Brain pericyte (primary cell): ENCODE data around the gene MAP2K6.

ENCODE experiments used
- DNase-seq: peaks from one replicate; pipeline ENCODE4 v3.0.0-alpha.2; 2012; ENCODE audit warnings: low read depth, low spot score

The MAP2K6 gene

DNA sequence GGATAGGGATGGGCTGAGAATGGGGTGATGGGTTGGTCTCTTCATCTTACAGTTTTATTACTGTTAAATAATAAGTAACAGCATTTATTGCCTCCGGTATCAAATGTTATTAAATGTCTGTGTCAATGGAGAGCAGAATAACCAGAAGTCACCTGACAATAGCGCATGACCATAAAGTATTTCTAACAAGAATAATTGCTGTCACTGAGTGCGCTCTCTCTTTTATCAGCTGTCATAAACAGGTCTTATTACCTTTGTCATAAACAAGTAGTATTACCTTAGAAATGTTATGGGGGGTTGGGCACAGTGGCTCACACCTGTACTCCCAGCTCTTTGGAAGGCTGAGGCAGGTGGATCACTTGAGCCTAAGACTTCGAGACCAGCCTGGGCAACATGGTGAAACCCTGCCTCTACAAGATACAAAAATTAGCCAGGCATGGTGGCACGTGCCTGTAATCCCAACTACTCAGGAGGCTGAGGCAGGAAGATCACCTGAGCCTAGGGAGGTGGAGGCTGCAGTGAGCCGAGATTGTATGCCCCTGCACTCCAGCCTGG is 120.6 kb downstream of the MAP2K6 start:
- DNase-seq, result no peak

DNA sequence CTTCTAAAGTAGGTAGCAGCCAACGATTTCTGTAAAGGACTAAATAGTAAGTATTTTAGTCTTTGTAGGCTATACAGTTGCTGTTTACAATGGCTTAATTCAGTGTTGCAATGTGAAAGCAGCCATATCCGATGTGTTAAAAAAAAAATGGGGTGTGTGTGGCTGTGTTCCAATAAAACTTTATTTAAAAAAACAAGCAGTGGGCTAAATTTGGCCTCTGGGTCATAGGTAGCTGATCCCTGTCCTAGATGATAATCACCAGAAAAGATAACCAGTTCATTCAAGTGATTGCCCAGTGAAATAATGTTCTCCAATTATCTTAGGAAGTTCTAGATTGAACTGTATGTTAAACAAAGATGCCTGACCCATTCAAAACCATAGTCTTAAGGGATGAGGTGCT is 124.3 kb downstream of the MAP2K6 start:
- no peak for DNase-seq

DNA sequence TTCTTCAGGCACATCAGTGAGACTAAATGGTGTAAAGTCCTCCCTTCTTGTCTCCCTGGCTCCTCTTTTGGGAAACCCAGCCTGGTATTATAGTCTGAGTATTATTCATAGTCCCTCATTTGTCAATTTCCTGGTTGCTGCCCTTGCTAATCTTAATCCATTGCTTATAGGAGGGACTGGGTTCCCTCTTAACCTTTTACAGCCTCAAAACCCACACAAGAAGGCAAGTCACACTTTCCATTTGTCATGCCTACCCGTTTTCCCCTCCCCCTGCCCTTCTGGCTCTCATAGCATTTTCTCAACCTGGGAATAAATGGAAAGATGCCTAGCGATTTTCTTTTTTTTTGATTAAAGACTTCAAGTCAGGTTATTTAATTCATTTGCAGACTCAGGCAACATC is 124.8 kb downstream of the MAP2K6 start:
- DNase-seq, result no peak

DNA sequence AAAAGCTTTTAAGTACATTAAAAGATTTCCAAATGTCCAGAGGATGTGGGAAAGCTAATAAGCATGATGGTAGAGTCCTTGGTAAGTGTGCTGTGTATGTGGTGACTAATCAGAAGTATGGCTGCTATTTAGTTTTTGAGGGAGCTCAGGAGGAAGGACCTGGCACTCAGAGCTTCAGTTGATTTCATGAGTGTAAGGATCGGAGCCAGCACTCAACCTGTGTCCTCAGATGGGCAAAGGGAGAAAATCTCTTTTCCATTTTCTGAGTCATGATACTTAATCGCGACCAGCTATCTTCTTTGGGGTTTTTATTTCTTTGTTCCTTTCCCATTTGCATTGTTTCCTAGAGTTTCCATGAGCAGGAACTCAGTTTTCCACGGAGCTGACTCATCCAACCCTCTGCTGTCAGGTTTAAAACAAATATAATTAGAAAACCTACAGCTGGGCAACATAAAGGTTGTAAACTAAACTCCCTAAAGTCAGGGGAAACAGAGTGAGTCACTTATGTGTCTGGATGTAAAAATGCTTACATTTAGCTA is 125.4 kb downstream of the MAP2K6 start:
- DNase-seq, result no peak

DNA sequence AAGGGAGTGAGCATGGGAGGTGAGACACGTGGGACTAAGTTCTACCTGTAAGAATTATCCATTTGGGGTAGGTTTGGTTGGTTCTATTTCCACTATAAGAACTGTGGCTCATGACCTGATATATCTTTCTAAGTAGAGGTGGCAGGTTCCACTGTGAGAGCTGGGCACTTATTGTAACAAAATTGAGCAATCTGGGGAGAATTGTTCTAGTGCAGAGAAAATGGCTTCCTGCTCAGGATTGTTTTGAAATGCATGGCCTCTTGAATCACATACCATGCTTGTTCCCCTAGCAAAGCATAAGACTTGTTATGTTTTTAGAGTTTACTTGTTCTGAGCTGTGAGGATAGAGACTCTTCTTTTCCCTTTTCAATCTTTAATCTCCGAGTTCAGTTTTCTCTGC is 125.9 kb downstream of the MAP2K6 start:
- no peak for DNase-seq

DNA sequence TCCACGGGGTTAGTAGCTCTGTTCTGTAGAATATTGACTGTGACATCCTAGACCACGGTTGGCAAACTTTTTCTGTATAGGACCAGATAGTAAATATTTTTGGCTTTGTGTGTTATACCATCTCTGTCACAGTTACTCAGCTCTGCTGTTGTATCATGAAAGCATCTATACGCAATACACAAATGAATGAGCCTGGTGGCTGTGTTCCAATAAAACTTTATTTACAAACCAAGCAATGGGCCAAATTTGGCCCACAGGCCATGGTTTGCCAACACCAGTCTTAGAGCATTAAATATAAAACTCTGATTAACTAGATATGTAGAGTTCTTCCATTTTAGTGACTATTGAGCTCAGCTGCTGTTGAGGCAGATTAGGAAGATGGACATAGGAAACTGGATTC is 132.7 kb downstream of the MAP2K6 start:
- no peak for DNase-seq

DNA sequence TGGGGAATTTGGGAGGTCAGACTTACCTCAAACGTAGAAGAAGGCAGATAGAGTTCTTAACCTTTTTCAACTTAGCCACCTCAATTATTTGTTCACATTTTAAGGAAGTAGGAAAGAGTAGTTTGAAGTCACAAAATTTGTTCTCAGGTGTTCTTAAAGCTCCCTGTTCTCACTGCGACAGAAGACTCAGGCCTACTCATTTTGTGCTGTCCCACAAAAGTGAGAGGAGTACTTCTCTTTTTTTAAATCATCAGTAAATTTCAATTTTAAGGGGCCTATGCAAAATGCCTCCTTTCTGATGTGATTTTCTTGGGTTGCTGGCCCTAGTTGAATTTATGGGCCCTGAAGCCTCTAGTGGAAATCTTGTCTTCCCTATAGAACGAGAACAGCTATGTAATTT is 133.4 kb downstream of the MAP2K6 start:
- DNase-seq, result no peak

DNA sequence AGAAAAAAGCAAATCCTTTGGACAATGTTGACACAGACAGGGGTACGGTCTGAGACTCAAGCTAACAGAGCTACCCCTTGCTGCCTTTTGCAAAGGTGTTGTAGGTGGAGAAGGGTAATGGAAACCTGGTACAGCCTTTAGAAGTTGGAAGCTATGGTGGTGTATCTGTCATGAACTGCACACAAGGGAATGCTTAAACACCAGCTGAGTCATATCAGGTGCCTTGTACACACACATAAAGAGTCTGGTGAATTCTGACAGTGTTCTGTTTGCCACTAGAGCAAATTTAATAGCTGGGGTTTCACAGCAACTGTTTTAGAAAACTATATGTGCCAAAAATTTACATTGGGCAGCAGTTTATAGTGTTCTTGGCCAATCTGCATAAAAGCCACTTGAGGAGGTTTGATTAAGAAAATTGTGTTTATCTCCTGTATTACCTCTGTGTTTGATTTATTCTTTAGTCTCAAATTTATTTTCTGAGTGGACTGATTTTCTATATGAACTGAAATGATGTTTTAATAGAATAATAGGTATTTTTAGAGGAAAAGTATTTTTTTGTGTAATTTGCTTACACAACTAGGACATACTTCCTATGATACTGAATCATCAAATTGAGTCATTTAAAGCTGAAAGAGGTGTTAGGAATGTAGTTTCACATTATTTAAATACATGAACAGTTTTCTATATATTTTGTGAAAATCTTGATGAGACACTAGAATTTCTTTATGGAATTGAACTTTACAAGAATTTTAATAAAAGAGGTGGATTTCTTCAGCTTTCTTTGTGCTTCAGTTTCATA is 136.9 kb downstream of the MAP2K6 start:
- DNase-seq, result no peak

DNA sequence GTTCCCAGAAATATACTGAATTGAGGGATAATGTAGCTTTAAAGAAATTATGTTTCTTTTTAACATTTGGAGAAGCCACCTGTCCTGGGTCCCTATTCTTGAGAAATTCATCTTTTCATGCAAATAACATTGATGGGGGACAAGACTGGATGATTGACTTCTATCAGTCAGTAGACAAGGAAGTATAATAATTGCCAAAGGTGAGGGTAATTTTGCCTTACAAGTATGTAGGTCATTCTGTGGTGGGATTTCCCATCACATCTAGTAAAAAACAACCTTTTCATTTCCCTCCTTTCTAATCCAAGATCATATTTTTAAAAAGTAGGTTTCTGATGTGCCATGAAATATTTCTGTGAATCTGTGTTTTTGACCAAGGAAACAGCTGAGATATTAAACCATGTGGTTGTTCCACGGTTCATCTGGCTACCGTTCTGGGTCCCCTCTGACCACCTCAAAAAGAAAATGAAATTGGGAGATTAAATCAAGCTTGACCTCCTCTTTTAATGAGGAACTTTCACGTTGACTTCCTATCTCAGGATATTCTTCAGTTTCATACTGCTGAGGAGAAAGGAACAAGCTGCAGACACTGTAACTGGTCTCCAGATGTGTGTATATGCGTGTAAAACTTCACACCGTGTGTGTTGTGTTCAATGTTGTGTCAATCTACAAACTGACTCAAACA is 138.6 kb downstream of the MAP2K6 start:
- DNase-seq, result no peak

DNA sequence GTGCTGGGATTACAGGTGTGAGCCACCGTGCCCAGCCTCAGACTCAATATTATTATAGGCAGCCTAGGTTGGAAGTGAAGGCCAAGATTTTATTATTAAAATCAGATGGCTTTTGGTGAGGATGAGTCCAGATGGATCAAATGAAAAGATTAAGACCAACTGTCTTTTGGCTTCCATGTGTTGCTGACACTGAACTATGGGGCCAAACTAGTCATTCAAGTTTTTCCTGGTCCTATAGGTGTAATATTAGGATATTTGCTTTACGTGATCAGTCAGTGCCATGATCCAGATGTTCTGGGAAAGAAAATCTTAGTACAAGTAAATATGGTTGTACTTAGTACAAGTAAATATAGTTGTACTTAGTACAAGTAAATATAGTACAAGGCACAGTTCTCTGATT is 140.6 kb downstream of the MAP2K6 start:
- DNase-seq, result no peak

DNA sequence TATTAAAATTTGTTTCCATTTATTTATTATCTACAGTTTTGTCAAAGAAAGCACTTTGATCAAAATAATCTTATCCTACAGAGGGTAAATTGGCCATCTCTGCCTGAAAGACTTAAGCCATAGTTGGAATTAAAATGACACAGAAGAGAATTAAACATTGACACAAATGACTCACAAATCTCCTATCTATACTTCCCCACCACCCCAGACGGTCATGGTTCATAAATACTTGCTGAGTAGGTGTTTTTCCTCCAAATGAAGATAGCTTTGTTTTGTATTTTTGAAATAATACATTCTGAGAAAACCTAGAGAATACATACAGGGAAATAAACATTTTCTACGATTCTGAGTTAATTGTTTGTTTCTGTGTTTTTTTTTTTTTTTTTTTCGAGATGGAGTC is 142.8 kb downstream of the MAP2K6 start:
- no peak for DNase-seq

DNA sequence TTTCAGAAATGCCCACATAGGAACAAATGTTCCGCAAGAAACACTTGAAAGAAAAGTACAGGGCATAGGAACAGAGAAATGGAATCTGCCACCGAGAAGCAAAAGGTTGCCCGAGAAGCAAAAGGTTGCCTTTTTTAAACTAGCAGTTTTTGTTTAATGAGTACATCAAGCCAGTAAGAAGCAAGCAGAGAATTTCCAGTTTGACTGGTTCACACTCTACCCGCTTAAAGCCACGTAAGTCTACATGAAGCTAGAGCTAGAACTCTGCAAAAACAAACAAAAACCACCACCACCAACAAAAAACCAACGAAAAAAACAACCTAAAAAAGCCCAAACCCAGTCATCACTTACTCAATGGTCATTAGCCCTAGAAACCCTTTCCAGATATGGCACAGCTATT is 144.3 kb downstream of the MAP2K6 start:
- no peak for DNase-seq

DNA sequence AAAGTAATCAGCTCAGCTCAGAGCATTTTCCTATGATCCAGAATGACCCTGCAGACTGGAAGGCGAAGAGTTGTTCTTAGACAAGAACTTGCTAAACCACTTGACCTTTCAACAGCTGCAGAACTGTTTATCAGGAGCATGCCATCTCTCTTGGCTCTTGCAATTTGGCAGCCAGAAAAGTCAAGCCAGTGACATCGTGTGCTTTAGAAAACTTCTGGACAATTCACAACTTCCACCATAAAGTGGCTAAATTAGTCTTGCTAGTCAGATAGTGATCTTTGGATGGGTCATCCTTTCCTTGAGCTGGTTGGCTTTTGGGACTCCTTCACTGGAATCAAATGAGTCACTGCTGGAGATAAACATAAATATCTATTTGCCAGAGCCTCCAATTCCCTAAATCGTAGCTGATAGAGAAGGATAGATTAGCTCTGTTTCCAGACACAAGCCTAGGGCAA is 146.5 kb downstream of the MAP2K6 start:
- DNase-seq, result no peak

DNA sequence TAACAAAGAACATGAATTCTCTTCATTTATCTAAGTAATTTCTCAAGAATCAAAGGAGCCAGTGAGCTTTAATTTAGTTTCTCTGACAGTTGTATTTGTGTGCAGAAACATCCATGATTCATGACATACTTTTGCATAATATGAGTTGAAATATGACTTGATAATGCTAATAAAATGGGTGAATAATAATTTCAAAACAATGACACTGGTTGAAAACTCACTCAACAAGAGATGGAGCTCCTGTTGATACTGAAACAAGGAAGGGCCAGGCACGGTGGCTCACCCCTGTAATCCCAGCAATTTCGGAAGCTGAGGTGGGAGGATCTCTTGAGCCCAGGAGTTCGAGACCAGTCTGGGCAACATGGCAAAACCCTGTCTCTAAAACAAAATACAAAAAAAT is 147.0 kb downstream of the MAP2K6 start:
- DNase-seq, result no peak

DNA sequence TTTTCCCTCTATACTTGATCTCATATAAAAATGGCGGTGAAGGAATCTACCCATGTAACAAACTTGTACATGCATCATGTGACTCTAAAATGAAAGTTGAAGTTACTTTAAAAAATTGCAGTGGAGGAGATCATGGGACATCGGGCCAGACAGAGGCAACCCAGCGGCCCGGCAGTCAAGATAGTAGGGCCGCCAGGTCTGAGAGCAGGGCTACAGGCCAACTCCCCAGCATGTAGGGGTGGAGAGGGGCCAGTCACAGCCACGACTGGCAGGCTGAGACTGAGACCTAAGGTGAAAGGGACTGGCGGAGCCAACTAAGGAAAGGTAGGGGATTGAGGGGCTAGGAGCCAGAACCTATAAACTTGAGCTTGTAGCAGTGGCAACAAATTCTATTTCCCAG is 150.9 kb downstream of the MAP2K6 start:
- no peak for DNase-seq

DNA sequence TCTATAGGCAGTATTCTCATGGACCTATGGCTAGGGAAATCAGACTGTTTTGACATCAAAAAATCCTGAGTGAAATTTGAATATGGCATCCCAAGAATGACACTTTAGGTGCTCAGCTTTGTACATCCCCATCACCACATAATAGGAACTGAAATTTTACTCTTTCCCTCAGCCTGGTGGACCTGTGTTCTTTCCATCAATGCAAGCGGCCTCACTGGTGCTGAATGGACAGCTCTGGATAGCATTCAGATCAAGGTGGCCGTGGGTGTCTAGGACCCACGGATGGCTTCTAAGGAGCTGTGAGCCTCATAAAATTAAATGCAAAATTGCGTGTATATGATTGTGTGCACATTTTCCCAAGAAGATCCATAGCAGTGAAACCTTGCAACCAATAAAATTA is 152.6 kb downstream of the MAP2K6 start:
- DNase-seq, result no peak

DNA sequence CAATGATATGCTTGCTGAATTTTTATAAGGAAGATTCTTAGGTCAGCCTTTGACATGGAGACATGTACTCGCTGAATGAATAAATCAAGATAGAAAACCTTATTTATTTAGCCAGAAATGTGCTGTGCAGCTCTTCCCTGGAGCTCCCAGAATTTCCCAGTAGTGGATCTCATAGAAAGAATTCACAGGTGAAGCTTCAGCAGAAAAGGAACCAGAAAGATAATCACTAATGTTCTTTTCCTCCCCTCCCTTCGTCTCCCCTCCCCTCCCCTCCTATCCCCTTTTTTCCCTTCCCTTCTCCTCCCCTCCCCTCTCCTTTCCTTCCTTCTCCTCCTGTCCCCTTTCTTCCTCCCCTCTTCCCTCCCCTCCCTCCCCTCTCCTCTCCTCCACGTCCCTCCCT is 158.2 kb downstream of the MAP2K6 start:
- DNase-seq, result no peak

DNA sequence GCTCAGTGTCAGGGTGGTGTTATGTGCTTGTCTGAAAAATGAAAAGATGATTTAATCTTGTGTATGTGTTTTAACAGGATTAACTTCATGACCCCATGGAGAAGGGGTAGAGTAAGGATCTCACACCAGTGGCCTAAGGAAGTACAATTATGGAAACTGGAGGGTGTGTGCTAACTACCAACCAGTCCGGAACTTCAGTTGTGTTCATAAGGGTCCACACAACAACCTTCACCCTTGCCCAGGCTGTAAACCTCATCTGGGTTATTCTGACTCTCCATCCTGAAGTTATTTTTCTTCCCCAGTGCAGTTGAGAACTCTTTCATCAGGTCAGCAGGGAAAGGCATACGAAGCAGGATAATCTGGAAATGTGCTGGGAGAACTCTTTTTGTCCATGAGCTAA is 158.9 kb downstream of the MAP2K6 start:
- no peak for DNase-seq

DNA sequence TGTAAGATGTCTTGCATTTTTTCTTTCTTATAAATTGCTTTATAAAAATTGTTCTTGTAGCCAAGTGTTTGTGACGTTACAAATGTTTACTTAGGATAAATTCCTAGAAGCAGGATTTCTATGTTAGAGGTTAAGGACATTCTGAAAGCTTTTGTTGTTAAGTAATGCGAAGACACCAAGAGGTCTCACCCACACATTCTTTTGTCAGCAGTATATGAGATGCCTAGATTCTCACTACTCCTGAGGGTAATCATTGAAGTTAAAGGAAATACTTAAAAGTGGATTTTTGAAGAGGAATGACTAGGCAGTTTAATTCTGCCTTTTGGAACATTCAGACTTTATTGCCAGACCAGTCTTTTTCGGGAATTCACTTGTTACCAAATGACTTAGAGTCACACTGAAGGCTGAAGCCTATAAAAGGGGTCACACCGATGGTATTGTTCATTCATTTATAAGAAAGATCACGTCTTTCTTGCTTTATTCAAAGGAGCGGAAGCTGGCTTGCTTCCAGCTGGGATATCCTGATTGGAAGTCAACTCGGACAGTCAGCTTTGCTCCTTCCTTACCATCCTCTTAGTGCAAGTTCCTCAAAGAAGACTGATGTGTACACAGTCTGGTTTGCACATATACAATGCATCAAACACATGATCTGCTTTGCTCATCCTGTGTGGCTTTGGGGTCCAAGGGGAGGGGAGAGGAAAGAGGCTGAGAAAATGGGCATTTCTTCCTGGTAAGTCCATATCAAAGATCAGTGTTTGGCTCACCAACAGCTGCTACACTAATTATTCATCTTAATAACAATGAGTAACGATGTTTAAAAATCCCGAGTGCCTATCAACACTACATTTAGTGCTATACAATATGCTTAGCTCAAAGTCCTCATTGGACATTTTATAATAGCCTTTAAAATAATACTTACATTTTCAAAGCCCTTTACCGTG is 160.0 kb downstream of the MAP2K6 start:
- DNase-seq, result no peak

DNA sequence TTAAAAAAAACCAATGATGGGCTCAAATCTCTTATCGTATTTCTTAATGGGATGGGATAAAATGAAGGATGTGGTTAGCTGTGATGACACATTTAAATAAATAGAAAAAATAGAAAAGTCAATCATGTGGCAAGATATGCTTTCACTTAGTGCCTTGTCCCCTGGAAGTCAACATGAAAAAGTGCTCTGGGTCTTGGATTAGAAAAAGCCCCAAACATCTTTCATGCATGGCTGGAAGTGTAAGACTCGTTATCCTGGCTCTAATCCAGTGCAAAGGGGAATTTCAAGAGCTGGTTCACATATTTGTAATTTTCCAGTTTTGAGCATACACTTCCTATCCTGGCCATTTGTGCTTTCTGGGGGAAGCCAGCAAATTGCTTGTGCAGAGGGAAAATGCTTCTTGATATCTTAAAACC is 160.9 kb downstream of the MAP2K6 start:
- DNase-seq, result no peak

DNA sequence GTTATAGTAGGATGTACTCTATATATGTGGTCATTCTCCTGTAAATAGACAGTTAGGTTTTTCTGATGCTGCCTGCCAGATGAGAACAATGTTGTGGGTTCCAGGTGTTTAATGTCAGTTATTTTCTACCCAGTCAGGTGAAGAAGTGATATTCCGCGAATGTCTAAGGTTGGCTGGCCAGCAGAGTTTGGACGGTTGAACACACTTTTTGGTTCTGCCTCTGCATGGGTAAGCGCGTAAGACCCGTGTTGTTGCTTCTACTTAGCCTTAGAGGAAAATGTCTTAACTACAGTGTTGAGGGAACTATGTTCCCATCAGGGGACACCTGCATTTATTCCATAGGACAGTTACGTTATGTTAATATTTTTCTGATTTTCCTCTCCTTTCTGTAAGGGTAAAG is 162.6 kb downstream of the MAP2K6 start:
- no peak for DNase-seq
